Lower lobe of right lung (tissue), 2 donors: ENCODE data around the gene FOXF2. TPM values are rescaled to one million over a fixed set of nuclear protein-coding genes. Genes with fewer than 3 reads are reported as not detected.
A peak's percentile ranks its signal among the peaks of the same experiment; 100 is the strongest.

ENCODE experiments used
- ATAC-seq, 2 donors: fragments of 200-7000 bp; cut with Tn5 transposase; one replicate each; pipeline ENCODE4 v1.9.1; 2020 to 2022; ENCODE audit warnings: mild to moderate bottlenecking in 2 of 2, moderate library complexity in 2 of 2
- DNase-seq: peaks from one replicate; pipeline ENCODE4 v3.0.0-alpha.2; 2020
- H3K27ac ChIP-seq: fragments of 200-600 bp; one replicate; pipeline ENCODE4 v1.8.0; 2022
- H3K27me3 ChIP-seq: fragments of 200-600 bp; one replicate; pipeline ENCODE4 v1.8.0; 2022; ENCODE audit warnings: low read depth
- H3K36me3 ChIP-seq: fragments of 200-600 bp; one replicate; pipeline ENCODE4 v1.8.0; 2022; ENCODE audit warnings: mild to moderate bottlenecking
- H3K4me1 ChIP-seq: fragments of 200-600 bp; one replicate; pipeline ENCODE4 v1.8.0; 2022
- H3K4me3 ChIP-seq: fragments of 200-600 bp; one replicate; pipeline ENCODE4 v1.8.0; 2022; ENCODE audit warnings: mild to moderate bottlenecking
- H3K9me3 ChIP-seq: fragments of 200-600 bp; one replicate; pipeline ENCODE4 v1.8.0; 2022
- intact Hi-C: fragments of 100-400 bp; cut with DNase I; formaldehyde crosslinking; loops from one replicate; pipeline ENCODE4 v1.11.0; 2022
- total RNA-seq: library from RNA; stranded (reverse); fragmentation: NEBNext Ultra II Directional; extraction: Animal tissue kit (Norgen Biotek cat#: 25700); gene quantifications from one replicate; pipeline ENCODE4 v1.2.1, GENCODE V29; 2021
- TF ChIP-seq, protein P1 (sequence below): fragments of 200-600 bp; IDR thresholded peaks from one replicate; pipeline ENCODE4 v1.8.0; 2022; ENCODE audit warnings: antibody characterized with exemption, mild to moderate bottlenecking
- donor health status: DM: no; HTN: yes; CAD: no; lungs with severe emphysema.

The FOXF2 gene
- total RNA-seq, 1 donor from 2014 or later: 13.2 TPM

DNA sequence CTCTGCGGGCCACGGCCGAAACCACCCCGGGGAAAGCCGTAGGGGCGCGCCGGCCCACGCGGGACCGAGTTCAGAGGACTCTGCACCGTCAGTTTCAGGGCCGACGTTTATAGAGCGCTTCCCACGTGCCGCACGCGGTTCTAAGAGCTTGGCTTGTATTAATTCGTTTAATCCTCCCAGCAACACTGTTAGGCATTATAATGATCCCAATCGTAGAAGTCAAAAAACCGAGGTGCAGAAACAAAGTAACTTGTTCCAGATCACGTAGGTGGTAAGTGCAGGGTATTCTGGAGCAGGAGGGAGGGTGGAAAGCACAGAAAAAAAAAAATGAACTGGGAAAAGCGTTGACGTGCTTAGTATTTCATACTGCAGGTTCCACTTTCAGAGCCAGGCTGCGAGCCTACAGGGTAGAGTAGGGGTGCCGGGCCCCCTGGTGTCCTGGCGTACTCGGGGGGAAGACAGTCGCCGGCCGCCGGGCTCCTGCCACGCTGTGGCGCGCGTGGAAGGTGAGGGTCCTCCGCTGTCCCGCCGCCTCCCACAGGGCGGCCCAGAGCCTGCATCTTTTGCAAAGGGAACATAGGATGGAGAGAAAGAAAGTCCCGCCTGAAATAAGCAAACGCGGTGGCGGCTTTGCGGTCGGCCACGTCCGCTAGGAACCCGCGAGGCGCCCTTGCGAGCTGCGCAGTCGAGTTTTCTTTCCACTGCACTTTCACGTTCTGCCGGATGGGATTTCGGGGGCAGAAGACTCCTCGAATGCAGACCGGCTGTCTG lies 10.2 kb upstream of the FOXF2 start:
- Histone ChIP-seq H3K4me1 (peaks cover 51% of the 10 kb centered on the region), H3K27ac (no peak overlapping the region), H3K27me3 (peaks cover 98% of the 10 kb centered on the region), H3K9me3 (no peaks in the 10 kb centered on the region), H3K4me3 (no peak overlapping the region), H3K36me3 (no peaks in the 10 kb centered on the region)
- no peak for DNase-seq
- TF ChIP-seq, protein P1, sequence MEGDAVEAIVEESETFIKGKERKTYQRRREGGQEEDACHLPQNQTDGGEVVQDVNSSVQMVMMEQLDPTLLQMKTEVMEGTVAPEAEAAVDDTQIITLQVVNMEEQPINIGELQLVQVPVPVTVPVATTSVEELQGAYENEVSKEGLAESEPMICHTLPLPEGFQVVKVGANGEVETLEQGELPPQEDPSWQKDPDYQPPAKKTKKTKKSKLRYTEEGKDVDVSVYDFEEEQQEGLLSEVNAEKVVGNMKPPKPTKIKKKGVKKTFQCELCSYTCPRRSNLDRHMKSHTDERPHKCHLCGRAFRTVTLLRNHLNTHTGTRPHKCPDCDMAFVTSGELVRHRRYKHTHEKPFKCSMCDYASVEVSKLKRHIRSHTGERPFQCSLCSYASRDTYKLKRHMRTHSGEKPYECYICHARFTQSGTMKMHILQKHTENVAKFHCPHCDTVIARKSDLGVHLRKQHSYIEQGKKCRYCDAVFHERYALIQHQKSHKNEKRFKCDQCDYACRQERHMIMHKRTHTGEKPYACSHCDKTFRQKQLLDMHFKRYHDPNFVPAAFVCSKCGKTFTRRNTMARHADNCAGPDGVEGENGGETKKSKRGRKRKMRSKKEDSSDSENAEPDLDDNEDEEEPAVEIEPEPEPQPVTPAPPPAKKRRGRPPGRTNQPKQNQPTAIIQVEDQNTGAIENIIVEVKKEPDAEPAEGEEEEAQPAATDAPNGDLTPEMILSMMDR: no peak
- no peak for ATAC-seq
- intact Hi-C loops: no loop called here

DNA sequence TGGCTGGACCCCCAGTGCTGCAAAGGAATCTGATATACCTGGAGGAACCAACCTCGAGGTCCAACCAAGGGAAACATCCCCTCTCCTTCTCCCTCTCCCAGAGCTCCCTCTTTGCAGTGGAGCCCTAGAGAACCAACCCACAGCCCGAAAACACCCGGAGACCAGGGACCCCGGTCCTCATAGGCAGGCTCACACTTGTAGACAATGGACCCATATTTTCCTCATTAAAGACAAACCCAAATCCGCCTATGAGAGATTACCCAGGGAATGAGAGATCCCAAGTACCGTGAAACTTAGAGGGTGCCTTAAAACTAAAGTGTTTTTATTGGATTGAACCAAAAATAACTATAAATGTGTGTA lies 9.6 kb upstream of the FOXF2 start:
- Histone ChIP-seq H3K27me3 (peaks cover 100% of the 10 kb centered on the region), H3K36me3 (no peaks in the 10 kb centered on the region), H3K4me1 (peaks cover 54% of the 10 kb centered on the region), H3K27ac (no peak overlapping the region), H3K9me3 (no peaks in the 10 kb centered on the region), H3K4me3 (no peak overlapping the region)
- TF ChIP-seq, protein P1: no peak
- DNase-seq (no peak), ATAC-seq (no peak)
- intact Hi-C loops: no loop called here

DNA sequence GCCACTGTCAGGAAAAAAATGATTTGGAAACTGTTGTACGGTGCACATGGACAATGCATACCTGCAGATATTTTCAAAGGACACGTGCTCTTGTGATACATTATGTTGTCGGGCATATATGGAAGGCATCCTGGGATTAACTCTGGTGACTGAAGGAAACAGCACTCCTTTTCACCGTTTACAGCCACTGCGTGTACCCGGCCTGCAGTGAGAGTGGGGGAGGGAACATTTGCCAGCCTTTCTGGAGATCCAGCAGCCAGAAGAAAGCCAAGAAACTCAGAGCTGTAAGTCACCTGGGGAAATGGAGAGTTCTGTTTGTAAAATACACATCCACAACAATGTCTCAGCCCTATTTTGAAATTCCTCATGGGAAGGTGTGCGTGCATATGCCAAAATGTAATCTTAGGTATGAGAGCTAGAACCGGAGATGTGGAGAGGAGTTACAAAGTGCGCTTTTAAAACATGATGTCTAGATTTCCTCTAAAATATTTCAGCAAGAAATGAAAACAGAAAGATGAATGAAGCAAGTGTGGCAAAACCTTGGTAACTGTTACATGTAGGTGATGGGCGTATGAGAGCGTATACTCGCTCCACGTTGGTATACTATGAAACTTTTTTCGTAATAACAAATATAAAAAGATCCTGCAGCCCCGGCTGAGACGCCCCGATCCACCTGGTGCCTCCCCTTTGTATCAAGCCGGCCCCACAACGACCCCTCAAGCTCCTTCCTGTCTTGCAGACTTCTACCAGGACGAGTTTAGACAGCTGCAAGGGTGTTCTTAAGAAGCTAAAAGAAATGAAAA lies 8.6 kb upstream of the FOXF2 start:
- Histone ChIP-seq H3K27ac (peak overlapping the region; percentile 78), H3K9me3 (no peaks in the 10 kb centered on the region), H3K27me3 (peaks cover 99% of the 10 kb centered on the region), H3K36me3 (no peaks in the 10 kb centered on the region), H3K4me1 (peaks cover 54% of the 10 kb centered on the region), H3K4me3 (peak overlapping the region; percentile 49)
- no peak for DNase-seq
- intact Hi-C loops: no loop called here
- TF ChIP-seq, protein P1: no peak
- ATAC-seq: no peak

- TF ChIP-seq, protein P1: peak; percentile 88
- peaks cover 54% of the 10 kb centered on the region for H3K4me1 ChIP-seq
- peak overlapping the region; percentile 49 for H3K4me3 ChIP-seq
- H3K27ac ChIP-seq: peak overlapping the region; percentile 78
- no peaks in the 10 kb centered on the region for H3K36me3 ChIP-seq
- DNase-seq: no peak
- peaks cover 99% of the 10 kb centered on the region for H3K27me3 ChIP-seq
- intact Hi-C loops: no loop called here
- peak; percentile 86 to 88 for ATAC-seq
- H3K9me3 ChIP-seq: no peaks in the 10 kb centered on the region
Measured at GRCh38 chr6:1381481-1382330, 7.7 kb upstream of the FOXF2 start.

DNA sequence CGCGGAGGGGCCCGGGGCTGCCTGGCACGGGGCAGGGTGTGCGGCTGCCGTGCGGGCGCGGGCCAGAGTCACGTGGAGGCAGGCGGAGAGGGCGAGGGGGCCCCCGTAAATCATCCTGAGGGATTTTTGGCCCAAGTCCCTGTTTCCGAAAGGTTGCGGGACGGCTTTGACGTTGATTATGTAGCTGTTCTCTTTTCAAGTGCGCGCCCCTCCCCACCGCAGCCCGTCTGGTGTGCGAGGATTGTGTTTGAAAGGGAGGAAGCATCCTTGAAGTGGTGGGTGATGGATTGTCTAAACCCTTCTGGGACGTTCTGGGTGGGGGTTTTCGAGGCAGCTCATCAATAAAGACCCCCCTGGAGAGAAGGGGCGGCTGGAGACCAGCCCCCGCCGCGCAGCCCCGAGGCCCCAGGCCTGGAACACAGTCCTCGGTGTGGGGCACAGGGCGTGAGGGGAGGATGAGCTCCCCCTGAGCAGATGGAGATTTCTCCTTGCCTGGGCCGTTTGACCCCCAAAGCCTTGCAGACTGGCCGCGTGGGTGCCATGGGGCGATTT lies 7.0 kb upstream of the FOXF2 start:
- intact Hi-C loops: no loop called here
- ATAC-seq (peak; percentile 5 to 7), DNase-seq (no peak)
- Histone ChIP-seq H3K4me1 (peaks cover 54% of the 10 kb centered on the region), H3K27ac (peak overlapping the region; percentile 78), H3K27me3 (peaks cover 99% of the 10 kb centered on the region), H3K4me3 (peak overlapping the region; percentile 49), H3K36me3 (no peaks in the 10 kb centered on the region), H3K9me3 (no peaks in the 10 kb centered on the region)
- TF ChIP-seq, protein P1: no peak
